Vagina (tissue), 2 donors: Measurements from ENCODE around the gene VPS45. TPM values are rescaled to one million over a fixed set of nuclear protein-coding genes. Genes with fewer than 3 reads are reported as not detected.

ENCODE experiments used
- DNase-seq, 2 donors: peaks; one replicate each; pipeline ENCODE4 v3.0.0-alpha.2; 2017; ENCODE audit errors: extremely low spot score in 2 of 2
- H3K27ac ChIP-seq: fragments of 200-600 bp; sonication (generic); one replicate; pipeline ENCODE4 v1.5.1; 2019
- H3K27me3 ChIP-seq: fragments of 200-600 bp; sonication (generic); one replicate; pipeline ENCODE4 v1.5.1; 2019
- H3K36me3 ChIP-seq, 2 donors: fragments of 200-600 bp; sonication (generic); one replicate each; pipeline ENCODE4 v1.5.1; 2017 to 2019
- H3K4me1 ChIP-seq: fragments of 200-600 bp; sonication (generic); one replicate; pipeline ENCODE4 v1.5.1; 2019
- H3K4me3 ChIP-seq, 2 donors: fragments of 200-600 bp; sonication (generic); 1 replicate in 1 of 2; 2 replicates in 1 of 2; pipeline ENCODE4 v1.5.1; 2016 to 2019
- H3K9me3 ChIP-seq: fragments of 200-600 bp; sonication (generic); one replicate; pipeline ENCODE4 v1.5.1; 2019
- POLR2A ChIP-seq, 2 donors: fragments of 450-650 bp; IDR thresholded peaks; one replicate each; pipeline ENCODE4 v1.6.1; 2017; ENCODE audit warnings: antibody characterized with exemption in 2 of 2, mild to moderate bottlenecking in 2 of 2, moderate library complexity in 2 of 2
- POLR2AphosphoS5 ChIP-seq, 2 donors: sonication (generic); formaldehyde crosslinking; IDR thresholded peaks; one replicate each; pipeline ENCODE4 v1.9.0; 2017; ENCODE audit warnings: antibody characterized with exemption in 2 of 2, mild to moderate bottlenecking in 2 of 2, low read depth in 1 of 2; ENCODE audit not compliant: insufficient read depth in 1 of 2
- intact Hi-C: fragments of 100-400 bp; cut with DNase I; formaldehyde crosslinking; loops from one replicate; pipeline ENCODE4 v1.15.1; 2023
- total RNA-seq: library from RNA; depleted of rRNA; stranded (reverse); fragments of >200 nt; gene quantifications from one replicate; pipeline ENCODE4 v1.2.3, GENCODE V29; 2016
- TF ChIP-seq, protein P1 (sequence below), 3 experiments: fragments of 450-650 bp in 2 of 3; fragments of 200-600 bp in 1 of 3; sonication (generic) in 1 of 3; IDR thresholded peaks; one replicate each; pipeline ENCODE4 v1.5.1; 2017 to 2019; ENCODE audit warnings: antibody characterized with exemption in 3 of 3, mild to moderate bottlenecking in 2 of 3, moderate library complexity in 2 of 3

VPS45 gene
- total RNA-seq, 1 donor from 2014 or later, result 32.2 TPM

DNA sequence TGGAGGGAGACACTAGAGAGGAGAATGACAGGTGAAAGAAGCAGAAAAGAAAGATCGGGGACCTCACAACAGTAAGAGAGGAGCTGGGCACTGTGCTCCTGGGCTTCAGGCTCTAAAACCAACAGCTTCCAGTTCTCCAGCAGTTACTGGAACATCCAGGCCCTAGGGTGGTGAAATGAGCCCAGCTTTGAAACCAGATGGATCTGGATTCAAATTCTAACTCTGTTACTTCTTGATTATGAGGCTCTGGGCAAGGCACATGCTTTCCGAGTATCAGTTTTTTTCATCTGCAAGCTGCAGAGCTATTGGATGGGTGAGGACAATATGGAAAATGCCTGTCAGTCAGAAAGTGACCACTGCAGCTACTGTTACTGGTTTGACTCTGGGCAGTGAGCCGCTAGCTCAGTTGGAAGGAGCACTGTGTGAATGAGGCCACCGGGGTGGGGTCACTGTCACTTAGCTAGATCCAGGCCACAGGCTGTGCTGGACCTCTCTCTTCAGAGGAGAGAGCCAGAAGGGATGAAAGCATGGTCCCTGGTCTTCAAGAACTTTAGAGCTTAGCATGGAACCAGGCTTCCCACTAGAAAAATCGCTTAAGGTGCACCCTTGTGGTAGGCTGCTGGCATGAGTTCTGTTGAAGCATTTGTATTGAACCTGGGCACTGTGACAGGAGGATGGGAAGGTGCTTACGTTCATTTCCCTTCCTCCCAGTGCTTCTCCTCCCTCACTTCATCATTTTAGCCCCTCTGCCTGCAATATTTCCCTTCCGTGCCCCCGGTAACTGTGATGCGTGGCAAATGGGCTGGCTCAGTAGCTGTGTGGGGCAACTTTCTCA lies 94.4 kb downstream of the VPS45 start:
- intact Hi-C loops, result loop anchor here (10.0 kb wide), 1 partner anchor 197 kb away; no protein-coding TSS in a partner anchor
- Histone ChIP-seq H3K9me3 (no peaks in the 10 kb centered on the region), H3K27ac (peak overlapping the region; percentile 95), H3K27me3 (no peaks in the 10 kb centered on the region), H3K4me1 (peaks cover 52% of the 10 kb centered on the region), H3K4me3 (peak overlapping the region in 1 of 2 donors; percentile 35), H3K36me3 (peaks cover 0 to 21% of the 10 kb centered on the region in 2 donors)
- TF ChIP-seq, protein P1, sequence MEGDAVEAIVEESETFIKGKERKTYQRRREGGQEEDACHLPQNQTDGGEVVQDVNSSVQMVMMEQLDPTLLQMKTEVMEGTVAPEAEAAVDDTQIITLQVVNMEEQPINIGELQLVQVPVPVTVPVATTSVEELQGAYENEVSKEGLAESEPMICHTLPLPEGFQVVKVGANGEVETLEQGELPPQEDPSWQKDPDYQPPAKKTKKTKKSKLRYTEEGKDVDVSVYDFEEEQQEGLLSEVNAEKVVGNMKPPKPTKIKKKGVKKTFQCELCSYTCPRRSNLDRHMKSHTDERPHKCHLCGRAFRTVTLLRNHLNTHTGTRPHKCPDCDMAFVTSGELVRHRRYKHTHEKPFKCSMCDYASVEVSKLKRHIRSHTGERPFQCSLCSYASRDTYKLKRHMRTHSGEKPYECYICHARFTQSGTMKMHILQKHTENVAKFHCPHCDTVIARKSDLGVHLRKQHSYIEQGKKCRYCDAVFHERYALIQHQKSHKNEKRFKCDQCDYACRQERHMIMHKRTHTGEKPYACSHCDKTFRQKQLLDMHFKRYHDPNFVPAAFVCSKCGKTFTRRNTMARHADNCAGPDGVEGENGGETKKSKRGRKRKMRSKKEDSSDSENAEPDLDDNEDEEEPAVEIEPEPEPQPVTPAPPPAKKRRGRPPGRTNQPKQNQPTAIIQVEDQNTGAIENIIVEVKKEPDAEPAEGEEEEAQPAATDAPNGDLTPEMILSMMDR (IDR thresholded peaks at IDR 0.05), result no peak
- DNase-seq, result no peak

DNA sequence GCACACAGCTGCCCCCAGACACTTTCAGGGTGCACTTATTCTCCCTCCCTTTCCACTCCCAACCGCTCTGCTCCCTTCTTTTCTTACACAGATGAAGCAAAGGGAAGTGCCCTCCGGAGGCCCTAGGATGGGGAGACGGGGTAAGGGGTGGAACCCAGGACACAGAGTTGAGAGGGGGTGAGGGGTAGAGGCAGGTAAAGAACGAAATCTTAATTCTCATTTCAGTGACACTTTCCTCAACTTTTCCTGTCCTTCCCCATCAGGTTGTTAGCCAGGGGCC lies 94.9 kb downstream of the VPS45 start:
- Histone ChIP-seq H3K27ac (peak overlapping the region; percentile 95), H3K4me1 (peaks cover 52% of the 10 kb centered on the region), H3K27me3 (no peaks in the 10 kb centered on the region), H3K9me3 (no peaks in the 10 kb centered on the region), H3K36me3 (peaks cover 0 to 15% of the 10 kb centered on the region in 2 donors), H3K4me3 (peak overlapping the region; percentile 35 to 40)
- TF ChIP-seq POLR2AphosphoS5 (IDR thresholded peaks at IDR 0.05; ENCODE audit: insufficient read depth in 1 of 2, low read depth in 1 of 2), result no peak
- TF ChIP-seq, protein P1 (IDR thresholded peaks at IDR 0.05), result no peak
- no peak for TF ChIP-seq POLR2A (IDR thresholded peaks at IDR 0.05)
- no peak for DNase-seq
- intact Hi-C loops, result loop anchor here (10.0 kb wide), 1 partner anchor 198 kb away; no protein-coding TSS in a partner anchor

DNA sequence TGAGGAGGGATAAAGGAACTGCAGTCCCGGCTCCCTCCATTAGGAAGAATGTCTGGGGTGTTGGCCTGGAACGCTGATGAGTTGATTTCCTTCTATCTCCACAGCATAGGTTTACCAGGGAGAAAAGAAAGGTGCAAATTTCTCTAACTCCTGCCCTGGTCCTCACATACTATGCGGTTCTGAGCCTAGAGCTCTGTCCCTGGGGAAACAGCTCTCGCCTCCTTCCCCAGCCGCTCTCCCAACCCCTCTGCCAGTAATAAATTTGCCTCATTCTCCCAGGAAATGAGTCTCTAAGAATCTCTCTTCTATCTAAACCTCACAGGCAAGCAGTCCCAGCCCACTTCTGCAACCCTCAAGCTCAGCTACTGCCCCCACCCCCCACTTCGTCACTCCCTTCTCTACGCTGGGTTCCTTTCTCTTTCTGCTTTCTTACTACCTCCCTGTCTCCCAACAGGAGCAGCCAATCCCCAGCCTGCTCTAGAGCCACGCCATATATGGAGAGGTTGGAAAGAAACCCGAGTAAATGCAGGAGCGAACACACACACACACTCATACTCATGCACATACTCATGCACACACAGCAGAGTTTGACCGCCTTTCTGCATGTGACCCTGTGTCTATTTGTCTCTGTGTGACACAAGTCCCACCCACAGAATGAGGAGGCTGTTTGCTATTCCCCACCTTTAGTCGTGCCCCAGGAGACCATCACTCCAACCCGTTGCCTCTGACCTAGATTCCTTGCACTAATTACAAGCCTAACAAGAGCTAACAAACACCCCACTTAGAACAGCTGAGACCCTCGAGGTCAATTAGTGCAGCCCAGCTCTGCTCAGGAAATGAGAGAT lies 95.5 kb downstream of the VPS45 start:
- intact Hi-C loops, result loop anchor here (10.0 kb wide), 1 partner anchor 198 kb away; no protein-coding TSS in a partner anchor
- H3K4me3 ChIP-seq, result peak overlapping the region; percentile 35 to 40
- no peaks in the 10 kb centered on the region for H3K27me3 ChIP-seq
- H3K27ac ChIP-seq, result peak overlapping the region; percentile 95
- DNase-seq, result peak in 1 of 2 donors; percentile 97
- H3K4me1 ChIP-seq, result peaks cover 50% of the 10 kb centered on the region
- H3K9me3 ChIP-seq, result no peaks in the 10 kb centered on the region
- peaks cover 0 to 10% of the 10 kb centered on the region in 2 donors for H3K36me3 ChIP-seq
- TF ChIP-seq POLR2A (IDR thresholded peaks at IDR 0.05), result peak in 1 of 2 donors; percentile 52
- TF ChIP-seq, protein P1 (IDR thresholded peaks at IDR 0.05), result no peak
- peak; percentile 29 to 97 for TF ChIP-seq POLR2AphosphoS5 (IDR thresholded peaks at IDR 0.05; ENCODE audit: insufficient read depth in 1 of 2, low read depth in 1 of 2)

DNA sequence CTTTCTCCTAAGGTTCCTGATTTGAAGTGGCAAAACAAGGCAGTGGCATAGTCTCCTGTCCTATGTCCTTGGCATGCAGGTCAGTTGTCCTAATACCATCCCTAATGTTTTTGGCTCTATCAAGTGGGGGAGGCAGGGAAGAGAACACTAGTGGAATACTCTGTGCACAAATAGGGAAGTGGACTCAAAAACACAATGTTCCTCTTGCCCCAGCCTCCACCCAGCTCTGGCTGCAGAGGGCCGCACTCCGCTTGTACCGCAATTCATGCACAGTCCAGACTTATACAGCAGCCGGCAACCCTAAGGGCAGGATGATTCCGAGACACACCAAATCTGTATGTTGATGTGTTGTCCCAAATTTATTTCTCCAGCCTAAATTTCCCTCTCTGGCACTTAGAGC lies 96.6 kb downstream of the VPS45 start:
- TF ChIP-seq, protein P1 (IDR thresholded peaks at IDR 0.05), result no peak
- TF ChIP-seq POLR2A (IDR thresholded peaks at IDR 0.05) (no peak), POLR2AphosphoS5 (IDR thresholded peaks at IDR 0.05; ENCODE audit: insufficient read depth in 1 of 2, low read depth in 1 of 2) (no peak)
- no peaks in the 10 kb centered on the region for H3K9me3 ChIP-seq
- H3K27me3 ChIP-seq, result no peaks in the 10 kb centered on the region
- no peaks in the 10 kb centered on the region for H3K36me3 ChIP-seq
- H3K4me1 ChIP-seq, result peaks cover 38% of the 10 kb centered on the region
- DNase-seq, result no peak
- no peak overlapping the region for H3K4me3 ChIP-seq
- peak overlapping the region; percentile 95 for H3K27ac ChIP-seq
- intact Hi-C loops, result loop anchor here (10.0 kb wide), 1 partner anchor 199 kb away; no protein-coding TSS in a partner anchor
